T47D (cell line): ENCODE data around the gene ZNF785.
"Not testable (repeated sequence)": the region's sequence is repeated elsewhere in the genome, so short reads cannot be mapped to it uniquely, and the experiment has no call there.

Source experiments
- DNase-seq, 2 experiments: peaks; one replicate each; pipeline versions ENCODE4 v3.0.0 to v3.0.0-alpha.2; 2011 to 2012; ENCODE audit warnings: low read depth in 1 of 2, low spot score in 1 of 2
- JUND ChIP-seq: IDR thresholded peaks from 2 replicates; pipeline ENCODE4 v1.6.1; 2012; ENCODE audit warnings: low read depth
- in situ Hi-C: cut with HindIII; loops from 2 replicates; pipeline ENCODE4 v1.10.0; 2016; ENCODE audit warnings: low sequenced_read_pairs, low pct_unique_long_range_greater_than_20kb

Gene ZNF785

GRCh38 chr16:30555315-30556124 lies 30.0 kb downstream of the ZNF785 start:
- no peak for DNase-seq
- in situ Hi-C loops, result no loop called here
- TF ChIP-seq JUND, result no peak

DNA sequence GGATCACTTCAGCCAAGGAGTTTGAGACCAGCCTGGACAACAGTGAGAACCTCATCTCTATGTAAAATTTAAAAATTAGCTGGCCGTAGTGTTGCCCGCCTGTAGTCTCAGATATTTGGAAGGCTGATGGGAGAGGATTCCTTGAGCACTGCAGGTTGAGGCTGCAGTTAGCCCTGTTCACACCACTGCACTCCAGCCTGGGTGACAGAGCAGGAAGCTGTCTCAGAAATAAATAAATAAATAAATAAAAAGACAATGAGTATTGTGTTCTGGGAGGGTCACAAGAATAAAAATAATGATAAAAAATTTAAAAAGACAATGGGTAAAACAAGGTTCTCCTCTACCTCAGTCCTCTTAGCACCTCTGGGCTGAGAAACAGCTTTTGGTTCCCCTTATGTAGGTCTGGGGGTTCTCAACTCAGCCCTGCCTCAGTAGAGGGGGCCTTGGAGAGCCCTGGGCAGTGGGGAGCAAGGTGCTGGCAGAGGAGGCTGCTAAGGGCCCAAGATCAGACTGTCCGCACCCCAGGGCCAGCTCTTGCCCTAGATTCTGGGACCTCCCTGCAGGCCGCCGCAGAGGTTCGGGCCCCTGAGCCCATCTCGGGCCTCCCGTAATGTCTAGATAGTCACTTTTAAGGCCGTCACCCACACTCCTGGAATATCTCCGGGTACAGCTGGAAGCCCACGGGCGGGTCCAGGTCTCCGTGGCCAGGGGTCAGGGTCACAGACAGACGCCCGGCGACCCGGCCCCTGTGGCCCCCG lies 30.8 kb downstream of the ZNF785 start:
- in situ Hi-C loops, result no loop called here
- no peak for DNase-seq
- TF ChIP-seq JUND, result no peak

DNA sequence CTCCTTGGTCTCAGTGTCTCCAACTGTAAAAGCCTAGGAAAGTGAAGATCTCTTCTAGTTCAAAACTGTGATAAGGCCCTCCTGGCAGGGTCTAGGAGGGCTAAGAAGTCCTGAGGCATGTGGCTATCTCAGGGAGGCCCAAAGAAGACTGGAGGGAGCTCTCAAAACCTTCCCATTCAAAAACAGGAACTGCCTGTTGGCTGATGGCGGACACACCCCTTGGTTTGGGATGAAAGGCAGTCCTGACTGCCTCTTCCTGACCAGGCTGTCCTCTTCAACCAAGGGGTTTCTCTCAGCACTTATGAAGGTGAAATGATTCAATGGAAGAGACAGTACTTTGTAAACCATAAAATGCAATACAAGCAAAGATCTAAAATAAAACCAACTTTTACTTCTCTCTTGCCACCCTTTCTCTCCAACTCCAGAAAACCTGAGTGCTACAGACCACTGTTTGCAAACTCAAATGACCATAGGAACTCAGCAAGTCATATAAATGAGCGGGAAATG lies 32.1 kb downstream of the ZNF785 start:
- TF ChIP-seq JUND, result no peak
- DNase-seq, result no peak
- in situ Hi-C loops, result no loop called here

- in situ Hi-C loops, result no loop called here
- no peak for DNase-seq
- TF ChIP-seq JUND, result no peak
Measured at GRCh38 chr16:30552956-30553355, 32.5 kb downstream of the ZNF785 start.

GRCh38 chr16:30551781-30552180 lies 33.7 kb downstream of the ZNF785 start:
- no peak for TF ChIP-seq JUND
- peak in 1 of 2 experiments; percentile 61 for DNase-seq
- in situ Hi-C loops, result no loop called here

GRCh38 chr16:30548416-30549253 lies 36.9 kb downstream of the ZNF785 start:
- in situ Hi-C loops, result no loop called here
- DNase-seq, result no peak

DNA sequence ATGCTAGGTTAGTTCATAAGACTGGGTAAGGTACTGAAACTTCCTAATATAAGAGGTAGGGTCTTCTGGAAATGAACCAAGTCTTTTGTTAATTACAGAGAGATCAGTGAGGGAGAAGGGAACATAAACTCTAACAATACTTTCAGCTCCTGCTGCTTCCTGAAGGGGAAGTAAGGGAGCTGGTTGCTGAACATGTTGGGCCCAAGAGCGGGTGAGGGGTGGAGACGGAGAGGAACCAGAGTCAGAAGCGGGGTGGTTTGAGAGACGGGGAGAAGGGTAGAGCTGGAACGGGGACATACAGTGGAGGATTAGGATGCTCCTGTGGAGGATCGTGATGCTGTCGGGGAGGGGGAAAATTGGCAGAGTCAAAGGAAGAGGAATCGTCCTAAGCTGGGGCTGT lies 39.4 kb downstream of the ZNF785 start:
- in situ Hi-C loops, result no loop called here
- no peak for DNase-seq
- no peak for TF ChIP-seq JUND

More at GRCh38 chr16:30548416-30549253, 36.9 kb downstream of the ZNF785 start:
- no peak for TF ChIP-seq JUND

- no peak for DNase-seq
- no peak for TF ChIP-seq JUND
- in situ Hi-C loops, result no loop called here
Measured at GRCh38 chr16:30543067-30543466, 42.4 kb downstream of the ZNF785 start.

- in situ Hi-C loops, result no loop called here
- no peak for DNase-seq
- TF ChIP-seq JUND, result no peak
Measured at GRCh38 chr16:30541502-30542329, 43.8 kb downstream of the ZNF785 start.

DNA sequence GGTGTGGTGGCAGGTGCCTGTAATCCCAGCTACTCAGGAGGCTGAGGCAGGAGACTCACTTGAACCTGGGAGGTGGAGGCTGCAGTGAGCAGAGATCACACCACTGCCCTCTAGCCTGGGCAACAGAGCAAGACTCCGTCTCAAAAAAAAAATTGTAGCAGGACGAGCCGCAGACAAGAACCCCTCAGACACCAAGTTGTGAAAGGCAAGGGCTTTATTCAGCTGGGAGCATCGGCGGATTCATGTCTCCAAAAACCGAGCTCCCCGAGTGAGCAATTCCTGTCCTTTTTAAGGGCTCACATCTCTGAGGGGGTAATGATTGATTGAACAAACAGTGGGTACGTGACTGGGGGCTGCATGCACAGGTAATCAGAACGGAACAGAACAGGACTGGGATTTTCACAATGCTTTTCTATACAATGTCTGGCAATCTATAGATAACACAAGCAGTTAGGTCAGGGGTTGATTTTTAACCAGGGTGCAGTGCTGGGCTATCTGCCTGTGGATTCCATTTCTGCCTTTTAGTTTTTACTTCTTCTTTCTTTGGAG lies 44.5 kb downstream of the ZNF785 start:
- DNase-seq, in situ Hi-C loops: not testable (repeated sequence)

DNA sequence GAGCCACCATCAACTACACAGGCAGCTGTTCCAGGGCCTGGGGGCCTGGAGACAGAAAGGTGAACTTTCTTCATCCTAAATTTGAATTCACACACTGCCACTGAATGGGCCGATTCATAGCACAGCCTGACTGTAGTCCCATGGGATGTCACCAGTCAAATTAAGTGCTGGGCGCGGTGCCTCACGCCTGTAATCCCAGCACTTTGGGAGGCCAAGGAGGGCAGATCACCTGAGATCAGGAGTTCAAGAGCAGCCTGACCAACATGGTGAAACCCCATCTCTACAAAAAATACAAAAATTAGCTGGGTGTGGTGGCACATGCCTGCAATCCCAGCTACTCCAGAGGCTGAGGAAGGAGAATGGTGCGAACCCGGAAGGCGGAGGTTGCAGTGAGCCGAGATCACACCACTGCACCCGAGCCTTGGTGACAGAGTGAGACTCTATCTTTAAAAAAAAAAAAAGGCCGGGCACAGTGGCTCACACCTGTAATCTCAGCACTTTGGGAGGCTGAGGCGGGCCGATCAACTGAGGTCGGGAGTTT lies 45.4 kb downstream of the ZNF785 start:
- in situ Hi-C loops, DNase-seq: not testable (repeated sequence)
